Activated T-cell treated with anti-CD3 and anti-CD28 coated beads, Interleukin-2, amount 50 U/mL, for 72 hours (primary cell): ENCODE results near the gene FOXO6. TPM values are rescaled to one million over a fixed set of nuclear protein-coding genes. Genes with fewer than 3 reads are reported as not detected.

Source experiments
- ATAC-seq, 2 donors: fragments of 150-1000 bp; cut with Tn5 transposase; replicated peaks in 1 of 2; 2 replicates each; pipeline ENCODE4 v1.10.0; 2021; ENCODE audit warnings: moderate library complexity in 2 of 2, mild to moderate bottlenecking in 1 of 2
- DNase-seq, 2 donors: peaks; one replicate each; pipeline ENCODE4 v3.0.0; 2021 to 2022; ENCODE audit warnings: mixed read lengths in 1 of 2
- H3K27ac Mint-ChIP-seq: one replicate; pipeline ENCODE4 v1.8.0; 2022; ENCODE audit warnings: mild to moderate bottlenecking, moderate library complexity, mixed read lengths
- H3K27me3 Mint-ChIP-seq: one replicate; pipeline ENCODE4 v1.8.0; 2022; ENCODE audit warnings: low read depth, mixed read lengths
- H3K36me3 Mint-ChIP-seq, 2 donors: one replicate each; pipeline ENCODE4 v1.8.0; 2022; ENCODE audit warnings: mixed read lengths in 2 of 2, mild to moderate bottlenecking in 1 of 2; ENCODE audit not compliant: insufficient read depth in 2 of 2
- H3K4me1 Mint-ChIP-seq: one replicate; pipeline ENCODE4 v1.8.0; 2022; ENCODE audit warnings: low read depth, mixed read lengths
- H3K4me3 Mint-ChIP-seq, 2 donors: one replicate each; pipeline ENCODE4 v1.8.0; 2022; ENCODE audit warnings: mild to moderate bottlenecking in 2 of 2, mixed read lengths in 2 of 2, moderate library complexity in 2 of 2
- H3K9me3 Mint-ChIP-seq, 2 donors: one replicate each; pipeline ENCODE4 v1.8.0; 2022; ENCODE audit warnings: mixed read lengths in 2 of 2
- total RNA-seq, 2 donors: library from RNA; stranded (reverse); gene quantifications; one replicate each; pipeline ENCODE4 v1.2.3, GENCODE V29; 2022

The FOXO6 gene
- total RNA-seq, 2 donors from 2014 or later = 0.19 to 0.21 TPM

DNA sequence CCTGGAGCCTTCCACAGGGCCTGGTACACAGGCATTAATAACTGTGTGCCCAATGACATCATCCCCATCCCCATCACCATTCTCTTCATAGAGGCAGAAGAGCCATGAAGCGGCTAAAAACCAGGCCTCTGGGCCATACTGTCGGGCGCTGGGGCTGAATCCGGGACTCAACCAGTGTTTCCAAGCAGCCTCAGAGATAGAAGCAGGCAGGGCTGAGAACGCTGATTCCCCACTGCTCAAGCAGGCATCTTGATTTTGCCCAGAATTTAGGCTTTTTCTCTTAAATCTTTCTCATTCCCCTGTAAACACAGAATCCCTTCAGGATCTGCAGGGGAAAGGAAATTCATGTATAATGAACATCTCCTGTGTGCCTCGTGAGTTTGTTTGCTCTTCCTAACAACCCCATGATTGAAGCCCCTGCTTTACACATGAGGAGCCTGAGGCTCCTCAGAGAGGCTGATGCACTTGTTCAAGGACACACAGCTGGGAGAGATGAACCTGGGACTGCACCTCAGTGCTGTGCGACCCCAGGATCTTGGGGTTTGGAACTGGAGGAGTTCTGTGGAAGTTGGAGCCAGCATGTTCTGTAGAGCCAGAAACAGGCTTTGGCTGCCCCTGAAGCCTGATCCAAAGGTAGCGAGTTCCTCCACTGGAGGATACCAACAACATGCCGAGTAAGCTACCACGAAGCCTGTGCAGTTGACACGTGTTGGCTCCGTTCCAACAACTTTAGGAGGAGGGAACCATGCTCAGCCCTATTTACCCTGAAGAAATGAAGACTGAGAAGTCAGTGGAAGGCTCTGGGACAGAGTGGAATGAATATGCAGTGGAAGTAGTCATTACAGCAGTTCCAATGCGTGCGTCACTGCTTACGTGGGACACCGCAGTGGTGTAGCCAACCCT, 67.8 kb downstream of the FOXO6 start:
- Mint-ChIP-seq H3K9me3 (no peaks in the 10 kb centered on the region), H3K36me3 (no peaks in the 10 kb centered on the region), H3K4me1 (peaks cover 5% of the 10 kb centered on the region), H3K27me3 (peaks cover 29% of the 10 kb centered on the region), H3K4me3 (no peak overlapping the region), H3K27ac (no peak overlapping the region)
- DNase-seq (no peak), ATAC-seq (no peak)

DNA sequence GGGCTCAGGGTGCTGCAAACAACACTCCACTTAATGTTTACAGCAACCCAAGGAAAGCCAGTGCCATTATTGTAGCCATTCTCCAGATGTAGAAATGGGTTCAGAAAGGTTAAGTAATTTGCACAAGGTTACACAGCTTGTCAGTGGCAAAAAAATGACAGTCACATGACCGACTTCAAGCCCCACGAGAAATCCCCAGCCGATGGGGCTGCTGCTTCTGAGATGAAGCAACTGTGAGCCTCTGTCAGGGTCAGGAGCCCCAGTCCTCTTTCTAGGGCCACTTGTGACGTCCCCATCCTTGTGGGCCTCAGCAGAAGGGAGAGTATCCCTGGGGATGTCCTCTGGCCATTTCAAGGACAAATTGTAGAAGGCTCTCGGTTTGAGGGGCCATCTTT, 68.4 kb downstream of the FOXO6 start:
- H3K9me3 Mint-ChIP-seq = no peaks in the 10 kb centered on the region
- no peak overlapping the region for H3K27ac Mint-ChIP-seq
- H3K36me3 Mint-ChIP-seq = no peaks in the 10 kb centered on the region

GRCh38 chr1:41430069-41430468, 68.8 kb downstream of the FOXO6 start:
- Mint-ChIP-seq H3K27me3 (peaks cover 40% of the 10 kb centered on the region), H3K36me3 (no peaks in the 10 kb centered on the region), H3K4me1 (peaks cover 5% of the 10 kb centered on the region), H3K27ac (no peak overlapping the region), H3K4me3 (no peak overlapping the region), H3K9me3 (no peaks in the 10 kb centered on the region)
- DNase-seq = no peak
- no peak for ATAC-seq

More for the DNA sequence above, 68.4 kb downstream of the FOXO6 start:
- Mint-ChIP-seq H3K4me3 (no peak overlapping the region), H3K4me1 (peaks cover 5% of the 10 kb centered on the region), H3K27me3 (peaks cover 35% of the 10 kb centered on the region)
- DNase-seq (no peak), ATAC-seq (no peak)

DNA sequence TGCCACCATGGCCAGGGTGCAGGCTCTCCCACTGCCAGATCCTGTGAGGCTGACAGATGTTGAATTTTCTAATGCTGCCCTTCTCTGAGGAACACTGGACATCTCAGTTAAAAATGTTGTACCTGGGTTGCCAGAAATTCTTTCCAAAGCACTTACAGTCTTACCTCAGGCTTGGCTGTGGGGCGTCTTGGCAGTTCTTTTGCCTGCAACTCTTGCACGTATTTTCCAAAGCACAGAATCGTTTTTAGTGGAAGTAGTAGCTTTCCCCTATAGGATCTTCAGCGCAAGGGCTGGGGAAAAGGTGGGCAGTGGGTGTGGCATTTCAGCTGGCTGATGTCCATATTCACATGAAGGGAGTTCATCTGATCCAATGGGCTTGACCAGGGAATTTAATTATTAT, 69.3 kb downstream of the FOXO6 start:
- no peak for ATAC-seq
- peaks cover 43% of the 10 kb centered on the region for H3K27me3 Mint-ChIP-seq
- no peaks in the 10 kb centered on the region for H3K9me3 Mint-ChIP-seq
- DNase-seq = no peak
- H3K4me3 Mint-ChIP-seq = no peak overlapping the region
- H3K27ac Mint-ChIP-seq = no peak overlapping the region
- peaks cover 5% of the 10 kb centered on the region for H3K4me1 Mint-ChIP-seq
- H3K36me3 Mint-ChIP-seq = no peaks in the 10 kb centered on the region

- Mint-ChIP-seq H3K4me1 (peaks cover 5% of the 10 kb centered on the region), H3K36me3 (no peaks in the 10 kb centered on the region), H3K27ac (no peak overlapping the region), H3K4me3 (no peak overlapping the region), H3K9me3 (no peaks in the 10 kb centered on the region), H3K27me3 (peaks cover 48% of the 10 kb centered on the region)
- ATAC-seq (no peak), DNase-seq (no peak)
Observed at GRCh38 chr1:41431490-41432350, 70.5 kb downstream of the FOXO6 start.

Other genes starting within 250 kb of the FOXO6 start
- gene SCMH1, start 119.1 kb upstream of the FOXO6 start, total RNA-seq = 10 to 100 TPM; 28.5 to 28.8 TPM
- gene EDN2, start 123.2 kb downstream of the FOXO6 start, total RNA-seq = not detected